AG10803 (cell line): Measurements from ENCODE around the gene GPHN.
A peak's percentile ranks its signal among the peaks of the same experiment; 100 is the strongest.
"Not testable (repeated sequence)": the region's sequence is repeated elsewhere in the genome, so short reads cannot be mapped to it uniquely, and the experiment has no call there.

Experiments used
- DNase-seq: peaks from one replicate; pipeline ENCODE4 v3.0.0; 2010; ENCODE audit warnings: low read depth
- H3K4me3 ChIP-seq: 2 replicates; pipeline ENCODE4 v1.5.1; 2011; ENCODE audit warnings: mild to moderate bottlenecking, low read length, control low read depth
- CTCF ChIP-seq: conservative IDR thresholded peaks from 2 replicates; pipeline ENCODE4 v1.5.1; 2011; ENCODE audit warnings: mild to moderate bottlenecking, low read length, control low read depth, inconsistent platforms

The GPHN gene

GRCh38 chr14:66563731-66564130, 55.8 kb downstream of the GPHN start:
- no peak for TF ChIP-seq CTCF
- DNase-seq: no peak
- H3K4me3 ChIP-seq: no peak overlapping the region

- no peak overlapping the region for H3K4me3 ChIP-seq
- no peak for TF ChIP-seq CTCF
- no peak for DNase-seq
These were observed 60.3 kb downstream of the GPHN start for GRCh38 chr14:66568220-66568619.

- no peak overlapping the region for H3K4me3 ChIP-seq
- peak; percentile 22 for DNase-seq
- TF ChIP-seq CTCF: no peak
These were observed 64.9 kb downstream of the GPHN start for GRCh38 chr14:66572826-66573225.

- no peak for DNase-seq
- TF ChIP-seq CTCF: no peak
- no peak overlapping the region for H3K4me3 ChIP-seq
These were observed 67.1 kb downstream of the GPHN start for GRCh38 chr14:66575014-66575413.

GRCh38 chr14:66575939-66576338, 68.0 kb downstream of the GPHN start:
- TF ChIP-seq CTCF: no peak
- H3K4me3 ChIP-seq: no peak overlapping the region
- no peak for DNase-seq

GRCh38 chr14:66587753-66588152, 79.8 kb downstream of the GPHN start:
- H3K4me3 ChIP-seq, DNase-seq: not testable (repeated sequence)

GRCh38 chr14:66595394-66595793, 87.4 kb downstream of the GPHN start:
- H3K4me3 ChIP-seq: no peak overlapping the region
- TF ChIP-seq CTCF: no peak
- no peak for DNase-seq
